DND-41 (cell line): Measurements from ENCODE around the gene BMPER.

Experiments
- ATAC-seq: fragments of 200-7000 bp; cut with Tn5 transposase; 3 replicates; pipeline ENCODE4 v1.9.1; 2021; ENCODE audit warnings: low read depth; ENCODE audit not compliant: insufficient read depth
- DNase-seq: peaks from one replicate; pipeline ENCODE4 v3.0.0-alpha.2; 2020
- H2AFZ ChIP-seq: 2 replicates; pipeline ENCODE4 v1.6.0; 2012; ENCODE audit warnings: low read depth, low read length
- H3K27ac ChIP-seq: 2 replicates; pipeline ENCODE4 v1.5.1; 2012; ENCODE audit warnings: low read length, inconsistent platforms
- H3K27me3 ChIP-seq: fragments of 200-600 bp; sonication (generic); 2 replicates; pipeline ENCODE4 v1.6.0; 2012; ENCODE audit warnings: low read length, mild to moderate bottlenecking, inconsistent platforms; ENCODE audit not compliant: insufficient read depth, poor library complexity
- H3K36me3 ChIP-seq: 2 replicates; pipeline ENCODE4 v1.5.1; 2012; ENCODE audit warnings: low read length, inconsistent platforms; ENCODE audit not compliant: insufficient read depth
- H3K4me1 ChIP-seq: 2 replicates; pipeline ENCODE4 v1.5.1; 2012; ENCODE audit warnings: mild to moderate bottlenecking, low read length; ENCODE audit not compliant: insufficient read depth
- H3K4me2 ChIP-seq: 2 replicates; pipeline ENCODE4 v1.6.0; 2012; ENCODE audit warnings: mild to moderate bottlenecking, moderate library complexity, low read length, inconsistent platforms; ENCODE audit not compliant: insufficient read depth
- H3K4me3 ChIP-seq, 2 experiments: fragments of 200-600 bp in 1 of 2; shearing (Covaris generic) in 1 of 2; 2 replicates each; pipeline ENCODE4 v1.5.1; 2012 to 2016; ENCODE audit warnings: inconsistent platforms in 2 of 2, low read length in 2 of 2, mild to moderate bottlenecking in 2 of 2, low read depth in 1 of 2, moderate library complexity in 1 of 2
- H3K79me2 ChIP-seq: 2 replicates; pipeline ENCODE4 v1.6.0; 2012; ENCODE audit warnings: low read length, inconsistent platforms; ENCODE audit not compliant: insufficient read depth
- H3K9ac ChIP-seq: 2 replicates; pipeline ENCODE4 v1.6.0; 2012; ENCODE audit warnings: low read depth, mild to moderate bottlenecking, inconsistent platforms, low read length, moderate library complexity
- H3K9me3 ChIP-seq: 2 replicates; pipeline ENCODE4 v1.5.1; 2012; ENCODE audit warnings: low read length, moderate library complexity, mild to moderate bottlenecking, inconsistent platforms; ENCODE audit not compliant: insufficient read depth, severe bottlenecking
- H4K20me1 ChIP-seq: 2 replicates; pipeline ENCODE4 v1.6.0; 2012; ENCODE audit warnings: low read length; ENCODE audit not compliant: insufficient read depth
- CTCF ChIP-seq: IDR thresholded peaks from 2 replicates; pipeline ENCODE4 v1.5.1; 2012; ENCODE audit warnings: borderline replicate concordance, low read length, moderate library complexity, mild to moderate bottlenecking; ENCODE audit not compliant: poor library complexity, severe bottlenecking; ENCODE audit errors: extremely low read depth
- EZH2 ChIP-seq: IDR thresholded peaks from 3 replicates; pipeline ENCODE4 v1.6.1; 2012; ENCODE audit warnings: borderline replicate concordance, low read depth, mild to moderate bottlenecking, moderate library complexity, low read length, inconsistent platforms; ENCODE audit not compliant: severe bottlenecking

Gene BMPER

GRCh38 chr7:34133356-34133982, 228.1 kb downstream of the BMPER start:
- DNase-seq (no peak), ATAC-seq (no peak)
- Histone ChIP-seq H3K9ac (no peak overlapping the region), H3K27me3 (no peaks in the 10 kb centered on the region), H3K9me3 (no peaks in the 10 kb centered on the region), H3K27ac (no peak overlapping the region), H3K4me1 (no peaks in the 10 kb centered on the region), H3K4me3 (no peak overlapping the region), H2AFZ (no peak overlapping the region), H3K4me2 (no peak overlapping the region), H4K20me1 (no peaks in the 10 kb centered on the region), H3K36me3 (no peaks in the 10 kb centered on the region), H3K79me2 (no peaks in the 10 kb centered on the region)
- TF ChIP-seq CTCF (no peak), EZH2 (no peak)

GRCh38 chr7:34133983-34134782, 228.8 kb downstream of the BMPER start:
- no peak overlapping the region for H3K4me2 ChIP-seq
- ATAC-seq = peak; percentile 60; the same call in 1 of the 3 replicates

GRCh38 chr7:34135924-34136323, 230.6 kb downstream of the BMPER start:
- H3K4me1 ChIP-seq = no peaks in the 10 kb centered on the region
- H3K36me3 ChIP-seq = no peaks in the 10 kb centered on the region
- no peaks in the 10 kb centered on the region for H4K20me1 ChIP-seq
- no peaks in the 10 kb centered on the region for H3K27me3 ChIP-seq
- ATAC-seq (no peak), DNase-seq (no peak)
- H3K9me3 ChIP-seq = no peaks in the 10 kb centered on the region
- H3K27ac ChIP-seq = no peak overlapping the region
- no peak overlapping the region for H3K4me2 ChIP-seq
- TF ChIP-seq EZH2 (no peak), CTCF (no peak)
- H2AFZ ChIP-seq = no peak overlapping the region
- H3K9ac ChIP-seq = no peak overlapping the region
- H3K79me2 ChIP-seq = no peaks in the 10 kb centered on the region
- no peak overlapping the region for H3K4me3 ChIP-seq

More at GRCh38 chr7:34133983-34134782, 228.8 kb downstream of the BMPER start:
- Histone ChIP-seq H3K4me1 (no peaks in the 10 kb centered on the region), H2AFZ (no peak overlapping the region), H3K79me2 (no peaks in the 10 kb centered on the region), H3K36me3 (no peaks in the 10 kb centered on the region), H3K27me3 (no peaks in the 10 kb centered on the region), H3K4me3 (no peak overlapping the region), H3K27ac (no peak overlapping the region), H3K9me3 (no peaks in the 10 kb centered on the region), H4K20me1 (no peaks in the 10 kb centered on the region), H3K9ac (no peak overlapping the region)
- DNase-seq = peak; percentile 34
- no peak for TF ChIP-seq EZH2
- TF ChIP-seq CTCF = peak; percentile 58
